WERI-Rb-1 (cell line): ENCODE data around the gene SCAANT1.

Experiments
- DNase-seq: peaks from one replicate; pipeline ENCODE4 v3.0.0-alpha.2; 2020
- H3K27ac ChIP-seq: fragments of 250-450 bp; sonication (Bioruptor Pico); 2 replicates; pipeline ENCODE4 v1.5.1; 2020; ENCODE audit warnings: mild to moderate bottlenecking, moderate library complexity
- H3K27me3 ChIP-seq: fragments of 250-450 bp; sonication (Bioruptor Pico); 2 replicates; pipeline ENCODE4 v1.5.1; 2021; ENCODE audit warnings: mild to moderate bottlenecking, low read depth, moderate library complexity; ENCODE audit not compliant: insufficient read depth, severe bottlenecking
- H3K36me3 ChIP-seq: fragments of 250-450 bp; sonication (Bioruptor Pico); 2 replicates; pipeline ENCODE4 v1.5.1; 2020; ENCODE audit warnings: mild to moderate bottlenecking, moderate library complexity
- H3K4me3 ChIP-seq: 2 replicates; pipeline ENCODE4 v1.5.1; 2011; ENCODE audit warnings: low read depth, mild to moderate bottlenecking, control low read depth, low read length
- H3K9me3 ChIP-seq: fragments of 250-450 bp; sonication (Bioruptor Pico); 2 replicates; pipeline ENCODE4 v1.5.1; 2021; ENCODE audit warnings: mild to moderate bottlenecking, moderate library complexity; ENCODE audit not compliant: severe bottlenecking
- CTCF ChIP-seq: IDR thresholded peaks from 2 replicates; pipeline ENCODE4 v1.5.1; 2011; ENCODE audit warnings: low read depth, mild to moderate bottlenecking, control low read depth, inconsistent platforms, low read length

The SCAANT1 gene

GRCh38 chr3:63949005-63949404 lies 36.8 kb upstream of the SCAANT1 start:
- no peaks in the 10 kb centered on the region for H3K27me3 ChIP-seq
- no peak overlapping the region for H3K4me3 ChIP-seq
- H3K36me3 ChIP-seq = peaks cover 5% of the 10 kb centered on the region
- no peak for TF ChIP-seq CTCF
- no peak overlapping the region for H3K27ac ChIP-seq
- no peaks in the 10 kb centered on the region for H3K9me3 ChIP-seq
- DNase-seq = no peak

- no peak for TF ChIP-seq CTCF
- Histone ChIP-seq H3K27ac (no peak overlapping the region), H3K9me3 (no peaks in the 10 kb centered on the region), H3K36me3 (no peaks in the 10 kb centered on the region; the same call in 1 of the 2 replicates), H3K4me3 (no peak overlapping the region), H3K27me3 (no peaks in the 10 kb centered on the region)
- DNase-seq = no peak
Measured at GRCh38 chr3:63947594-63947993, 35.4 kb upstream of the SCAANT1 start.

- Histone ChIP-seq H3K36me3 (no peaks in the 10 kb centered on the region; the same call in 1 of the 2 replicates), H3K4me3 (no peak overlapping the region), H3K27ac (no peak overlapping the region), H3K27me3 (no peaks in the 10 kb centered on the region), H3K9me3 (no peaks in the 10 kb centered on the region)
- no peak for TF ChIP-seq CTCF
- DNase-seq = no peak
Measured at GRCh38 chr3:63946753-63947152, 34.6 kb upstream of the SCAANT1 start.

- H3K27me3 ChIP-seq = no peaks in the 10 kb centered on the region
- no peak for TF ChIP-seq CTCF
- H3K36me3 ChIP-seq = no peaks in the 10 kb centered on the region; the same call in 1 of the 2 replicates
- no peaks in the 10 kb centered on the region for H3K9me3 ChIP-seq
- no peak overlapping the region for H3K4me3 ChIP-seq
- no peak overlapping the region for H3K27ac ChIP-seq
- no peak for DNase-seq
Measured at GRCh38 chr3:63945558-63946096, 33.4 kb upstream of the SCAANT1 start.

- Histone ChIP-seq H3K36me3 (no peaks in the 10 kb centered on the region; the same call in 1 of the 2 replicates), H3K27ac (no peak overlapping the region), H3K4me3 (no peak overlapping the region), H3K9me3 (no peaks in the 10 kb centered on the region), H3K27me3 (no peaks in the 10 kb centered on the region)
- no peak for TF ChIP-seq CTCF
- DNase-seq = no peak
Measured at GRCh38 chr3:63943678-63944077, 31.5 kb upstream of the SCAANT1 start.

- H3K9me3 ChIP-seq = no peaks in the 10 kb centered on the region
- TF ChIP-seq CTCF = no peak
- H3K4me3 ChIP-seq = no peak overlapping the region
- H3K27me3 ChIP-seq = no peaks in the 10 kb centered on the region
- no peaks in the 10 kb centered on the region; the same call in 1 of the 2 replicates for H3K36me3 ChIP-seq
- no peak overlapping the region for H3K27ac ChIP-seq
- DNase-seq = no peak
Measured at GRCh38 chr3:63942528-63942927, 30.3 kb upstream of the SCAANT1 start.
